Lower leg skin (tissue), 3 donors: ENCODE data around the gene CCDC102A.

ENCODE experiments used
- POLR2A ChIP-seq, 2 donors: fragments of 450-650 bp; IDR thresholded peaks; one replicate each; pipeline ENCODE4 v1.6.1; 2016 to 2017; ENCODE audit warnings: antibody characterized with exemption in 2 of 2, mild to moderate bottlenecking in 1 of 2, moderate library complexity in 1 of 2
- TF ChIP-seq, protein P1 (sequence below), 3 donors: fragments of 450-650 bp; IDR thresholded peaks; one replicate each; pipeline ENCODE4 v1.5.1; 2016; ENCODE audit warnings: antibody characterized with exemption in 3 of 3, mild to moderate bottlenecking in 3 of 3, moderate library complexity in 2 of 3

GRCh38 chr16:57544124-57544653 lies 7.8 kb upstream of the CCDC102A start:
- TF ChIP-seq, protein P1, sequence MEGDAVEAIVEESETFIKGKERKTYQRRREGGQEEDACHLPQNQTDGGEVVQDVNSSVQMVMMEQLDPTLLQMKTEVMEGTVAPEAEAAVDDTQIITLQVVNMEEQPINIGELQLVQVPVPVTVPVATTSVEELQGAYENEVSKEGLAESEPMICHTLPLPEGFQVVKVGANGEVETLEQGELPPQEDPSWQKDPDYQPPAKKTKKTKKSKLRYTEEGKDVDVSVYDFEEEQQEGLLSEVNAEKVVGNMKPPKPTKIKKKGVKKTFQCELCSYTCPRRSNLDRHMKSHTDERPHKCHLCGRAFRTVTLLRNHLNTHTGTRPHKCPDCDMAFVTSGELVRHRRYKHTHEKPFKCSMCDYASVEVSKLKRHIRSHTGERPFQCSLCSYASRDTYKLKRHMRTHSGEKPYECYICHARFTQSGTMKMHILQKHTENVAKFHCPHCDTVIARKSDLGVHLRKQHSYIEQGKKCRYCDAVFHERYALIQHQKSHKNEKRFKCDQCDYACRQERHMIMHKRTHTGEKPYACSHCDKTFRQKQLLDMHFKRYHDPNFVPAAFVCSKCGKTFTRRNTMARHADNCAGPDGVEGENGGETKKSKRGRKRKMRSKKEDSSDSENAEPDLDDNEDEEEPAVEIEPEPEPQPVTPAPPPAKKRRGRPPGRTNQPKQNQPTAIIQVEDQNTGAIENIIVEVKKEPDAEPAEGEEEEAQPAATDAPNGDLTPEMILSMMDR (IDR thresholded peaks at IDR 0.05) = no peak
- TF ChIP-seq POLR2A (IDR thresholded peaks at IDR 0.05) = no peak
